ENCODE data around the gene MYL6. TPM values are rescaled to one million over a fixed set of nuclear protein-coding genes. Genes with fewer than 3 reads are reported as not detected.

MYL6 gene
- total RNA-seq, result 831 and 1,406 TPM in 2 replicates

DNA sequence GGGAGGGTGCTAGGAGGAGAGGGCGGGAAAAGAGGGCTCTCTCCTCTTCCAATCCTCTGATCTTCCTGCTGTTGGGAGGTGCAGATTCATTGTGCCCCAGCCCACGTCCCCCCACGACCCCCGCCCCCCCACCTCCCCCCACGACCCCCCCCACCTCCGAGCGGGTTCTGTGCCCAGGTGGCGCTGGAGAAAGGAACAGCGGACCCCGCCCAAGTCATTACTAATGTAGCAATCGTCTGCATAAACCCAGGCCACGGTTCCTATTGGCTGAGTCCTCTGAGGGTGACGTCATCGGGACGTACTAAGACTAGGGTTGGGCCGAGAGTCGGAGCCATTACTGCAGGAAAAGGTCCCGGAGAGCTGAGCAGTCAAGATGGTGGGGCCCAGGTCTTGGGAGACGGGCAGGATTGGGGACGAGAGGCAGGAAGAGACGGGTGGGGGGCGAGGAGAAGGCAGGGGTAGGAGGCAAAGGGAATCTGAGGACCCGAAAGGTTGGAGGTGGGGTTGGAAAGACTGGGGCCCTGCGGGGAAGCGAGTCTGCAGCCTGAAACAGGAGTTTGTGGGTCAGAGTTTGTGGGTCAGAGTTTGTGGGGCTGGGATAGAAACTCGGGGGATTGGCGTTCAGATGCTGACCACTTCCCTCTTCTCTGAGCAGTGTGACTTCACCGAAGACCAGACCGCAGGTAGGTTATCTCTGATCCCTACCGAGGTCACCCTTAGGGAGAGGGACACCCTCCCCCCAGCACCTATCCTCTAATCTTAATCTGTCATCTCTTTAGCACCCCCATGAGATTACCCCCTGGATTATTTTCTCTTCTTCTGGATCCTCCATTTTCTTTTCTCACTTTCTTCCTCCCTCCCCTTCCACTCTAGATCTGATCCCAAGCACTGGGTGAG is at the start of gene MYL6:
TSS of gene MYL6 (plus strand) at position 331 of the 897 bp plus-strand sequence. CDS start at position 374, 43 bp downstream.

DNA sequence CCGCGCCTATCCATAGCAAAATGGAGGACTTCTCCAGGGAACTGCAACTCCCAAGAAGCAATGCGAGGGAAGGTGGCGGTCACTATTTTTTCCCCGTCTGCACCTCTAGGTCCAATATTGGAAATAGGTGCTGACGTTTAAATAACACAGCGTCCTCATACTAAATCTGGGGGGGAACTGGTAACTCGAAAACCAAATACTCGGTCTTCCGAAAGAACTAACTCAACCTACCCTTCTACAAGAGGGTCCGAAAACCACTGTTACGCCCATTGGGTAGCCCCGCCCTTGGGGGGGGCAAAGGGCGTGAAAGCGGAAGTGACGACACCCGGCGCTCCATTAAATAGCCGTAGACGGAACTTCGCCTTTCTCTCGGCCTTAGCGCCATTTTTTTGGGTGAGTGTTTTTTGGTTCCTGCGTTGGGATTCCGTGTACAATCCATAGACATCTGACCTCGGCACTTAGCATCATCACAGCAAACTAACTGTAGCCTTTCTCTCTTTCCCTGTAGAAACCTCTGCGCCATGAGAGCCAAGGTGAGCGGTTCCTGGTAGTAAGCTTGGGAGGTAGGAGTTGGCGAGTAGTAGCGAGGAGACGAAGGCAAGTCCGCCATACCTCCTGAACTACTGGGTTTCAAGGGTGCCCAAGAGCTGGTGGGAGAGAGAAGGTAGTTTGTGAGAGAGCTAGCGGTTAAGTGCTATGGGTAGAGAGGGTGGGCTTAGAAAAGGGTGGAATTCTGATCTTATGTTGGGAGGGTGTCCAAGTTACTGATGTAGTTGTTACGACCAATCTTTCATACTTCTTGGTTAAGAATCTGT is 41.7 kb upstream of the MYL6 start, which contains the start of gene RPL41:
TSS of gene RPL41 (plus strand) at position 367 of the 815 bp plus-strand sequence.

DNA sequence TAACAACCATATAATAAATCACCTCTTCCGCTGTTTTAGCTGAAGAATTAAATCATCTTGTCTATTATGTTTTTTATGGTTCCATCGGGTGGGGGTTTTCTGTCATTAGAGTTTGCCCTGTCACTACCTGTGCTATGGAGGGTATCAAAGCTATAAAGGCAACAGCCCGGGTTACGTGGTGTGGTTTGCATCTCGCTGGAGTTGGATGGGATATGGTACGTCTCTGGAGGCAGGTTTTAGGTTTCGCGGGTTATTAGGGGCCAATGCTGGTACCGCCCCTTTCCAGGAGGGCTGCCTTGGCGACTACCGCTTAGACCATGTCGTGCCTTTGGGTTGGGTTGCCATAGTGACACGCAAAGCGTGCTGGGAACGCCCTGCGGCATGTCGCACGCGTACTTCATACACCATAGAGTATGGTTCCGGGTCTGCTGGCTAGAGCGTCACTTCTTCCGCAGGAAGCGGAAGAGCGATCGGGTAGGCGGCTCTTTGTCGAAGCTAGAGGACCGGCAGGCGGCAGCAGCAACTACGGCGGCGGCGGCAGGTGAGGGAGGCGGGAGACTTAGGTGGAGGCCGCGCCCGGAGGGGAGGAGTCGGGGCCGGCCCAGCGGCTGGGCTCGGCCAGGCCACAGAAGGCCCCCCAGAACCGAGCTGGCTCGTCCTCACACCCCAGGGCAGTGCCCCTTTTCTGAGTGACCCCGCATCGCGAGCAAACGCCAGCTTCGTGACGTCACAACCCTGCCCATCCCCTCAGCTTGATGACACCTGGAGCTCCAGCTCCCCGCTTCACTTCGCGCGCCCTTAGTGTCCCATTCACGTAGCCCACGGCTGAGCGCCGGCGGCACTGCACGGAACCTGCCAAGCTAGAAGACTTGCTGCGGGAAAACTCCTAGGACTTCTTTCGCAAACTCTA is 40.1 kb upstream of the MYL6 start, which contains the start of gene ZC3H10:
TSS of gene ZC3H10 (plus strand) at position 489 of the 910 bp plus-strand sequence. CDS start 2,297 bp downstream, outside the sequence.

DNA sequence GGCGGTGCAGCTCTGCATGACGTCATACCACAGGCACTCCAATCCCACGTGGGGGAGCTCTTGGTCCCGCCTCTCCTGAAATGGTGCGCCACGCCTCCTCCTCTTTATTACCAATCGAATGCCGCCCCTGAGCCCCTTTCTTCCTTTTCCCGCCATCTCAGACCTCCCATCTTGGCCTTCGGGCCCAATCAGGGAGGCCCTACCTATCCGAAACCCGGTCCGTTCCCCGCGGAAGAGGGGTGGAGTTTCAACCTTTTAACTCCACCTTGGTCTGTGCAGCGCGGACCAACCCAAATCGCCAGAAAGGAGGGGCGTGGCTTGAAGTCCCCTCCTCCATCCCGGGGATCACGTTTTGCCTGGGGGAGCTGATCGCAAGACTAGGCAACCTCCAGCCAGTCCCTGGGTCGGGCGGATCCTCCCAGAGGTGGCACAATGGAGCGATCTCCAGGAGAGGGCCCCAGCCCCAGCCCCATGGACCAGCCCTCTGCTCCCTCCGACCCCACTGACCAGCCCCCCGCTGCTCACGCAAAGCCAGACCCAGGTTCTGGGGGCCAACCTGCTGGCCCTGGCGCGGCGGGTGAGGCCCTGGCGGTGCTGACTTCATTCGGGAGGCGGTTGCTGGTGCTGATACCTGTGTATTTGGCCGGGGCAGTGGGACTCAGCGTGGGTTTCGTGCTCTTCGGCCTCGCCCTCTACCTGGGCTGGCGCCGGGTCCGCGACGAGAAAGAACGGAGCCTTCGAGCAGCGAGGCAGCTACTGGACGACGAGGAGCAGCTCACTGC is 30.1 kb upstream of the MYL6 start, which contains the start of gene ESYT1:
TSS of gene ESYT1 (plus strand) at position 380 of the 782 bp plus-strand sequence. CDS start at position 433, 53 bp downstream.

DNA sequence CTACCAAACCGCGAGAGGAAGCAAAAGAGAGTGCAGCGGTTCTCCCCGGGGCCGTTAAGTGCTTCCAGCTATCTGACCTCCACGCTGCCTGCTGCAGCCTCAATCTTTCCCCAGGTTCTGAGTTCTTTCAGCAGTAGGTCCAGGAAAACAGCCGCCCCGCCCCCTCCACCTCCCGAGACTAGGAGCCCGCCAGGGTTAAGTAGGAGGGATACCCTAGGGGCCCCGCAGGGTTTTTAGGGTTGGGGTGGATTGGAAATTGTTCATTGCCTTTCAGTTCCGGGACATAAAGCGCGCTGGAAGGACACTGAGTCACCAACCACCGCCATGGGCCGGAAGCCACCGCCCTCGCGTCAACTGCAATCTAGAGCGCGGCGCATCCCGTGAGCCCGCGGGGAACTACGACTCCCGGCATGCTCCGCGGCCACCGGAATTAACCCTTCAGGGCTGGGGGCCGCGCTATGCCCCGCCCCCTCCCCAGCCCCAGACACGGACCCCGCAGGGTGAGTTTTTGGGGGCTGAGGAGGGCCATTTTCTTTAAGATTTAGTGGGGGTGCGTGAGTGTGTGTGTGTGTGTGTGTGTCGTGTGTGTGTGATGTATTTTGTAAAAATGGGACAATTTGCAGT is 5.9 kb upstream of the MYL6 start, which contains the start of gene MYL6B:
TSS of gene MYL6B (plus strand) at position 456 of the 624 bp plus-strand sequence. CDS start 1,332 bp downstream, outside the sequence.

DNA sequence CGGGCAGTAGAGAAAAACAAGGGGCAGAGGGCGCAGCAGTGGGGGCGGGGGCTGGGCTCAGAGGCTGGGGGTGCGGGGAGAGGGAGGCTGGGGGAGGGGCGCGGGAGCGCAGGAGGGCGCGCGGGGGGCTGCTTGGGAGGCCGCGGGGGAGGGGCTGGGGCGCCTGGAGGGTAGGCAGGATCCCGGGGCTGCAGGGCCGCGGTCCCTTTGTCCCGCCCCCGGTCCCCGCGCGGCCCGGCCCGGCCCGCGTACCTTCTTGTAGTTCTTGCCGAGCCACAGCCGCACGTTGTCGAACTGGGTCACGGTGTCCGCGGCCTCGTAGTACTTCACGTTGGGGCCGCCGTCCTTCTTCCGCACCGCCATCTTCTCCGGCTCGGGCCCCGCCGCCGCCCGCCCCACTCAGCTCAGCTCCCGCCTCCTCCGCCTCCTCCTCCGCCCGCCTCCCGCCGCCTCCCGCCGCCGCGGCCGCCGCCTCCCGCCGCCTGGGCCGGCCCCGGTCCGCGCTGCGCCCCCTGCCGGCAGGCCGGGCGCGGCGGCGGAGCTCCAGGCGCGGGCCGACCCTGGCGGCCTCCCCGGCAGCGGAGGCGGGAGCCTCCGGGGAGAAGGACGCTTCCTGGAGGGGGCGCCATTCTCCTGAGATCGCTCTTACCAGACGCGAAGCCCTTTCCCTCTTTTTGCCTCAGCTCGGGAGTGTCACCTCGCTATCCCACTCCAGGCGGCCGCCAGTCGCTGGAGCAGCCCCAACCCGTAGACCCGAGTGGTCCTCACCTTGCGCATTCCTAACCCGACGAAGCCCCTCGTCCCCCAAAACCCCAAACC is 31.1 kb downstream of the MYL6 start, which contains the start of gene SMARCC2:
TSS of gene SMARCC2 (minus strand) at position 385 of the 819 bp plus-strand sequence. CDS start at position 363, 22 bp downstream.

Other genes starting within 250 kb of the MYL6 start
- gene PYM1, start 230.5 kb upstream of the MYL6 start, total RNA-seq, result 25.2 and 29.8 TPM in 2 replicates
- 51.0 and 60.5 TPM in 2 replicates for gene DGKA, start 227.2 kb upstream of the MYL6 start, total RNA-seq
- 1.1 and 2.9 TPM in 2 replicates for gene PMEL, start 192.3 kb upstream of the MYL6 start, total RNA-seq
- 14.1 and 17.7 TPM in 2 replicates for gene CDK2, start 191.5 kb upstream of the MYL6 start, total RNA-seq
- gene RAB5B, start 184.3 kb upstream of the MYL6 start, total RNA-seq, result 92.8 and 93.1 TPM in 2 replicates
- 13.1 and 13.3 TPM in 2 replicates for gene SUOX, start 161.1 kb upstream of the MYL6 start, total RNA-seq
- gene IKZF4, start 137.3 kb upstream of the MYL6 start, total RNA-seq, result 2.4 and 2.8 TPM in 2 replicates
- gene RPS26, start 116.4 kb upstream of the MYL6 start, total RNA-seq, result 192 and 318 TPM in 2 replicates
- 0.73 and 2.3 TPM in 2 replicates for gene ERBB3, start 78.2 kb upstream of the MYL6 start, total RNA-seq
- 83.1 and 84.2 TPM in 2 replicates for gene PA2G4, start 53.8 kb upstream of the MYL6 start, total RNA-seq
- 811 and 982 TPM in 2 replicates for gene RPL41, start 41.7 kb upstream of the MYL6 start, total RNA-seq
- 7.7 and 9.9 TPM in 2 replicates for gene ZC3H10, start 40.1 kb upstream of the MYL6 start, total RNA-seq
- gene ESYT1, start 30.1 kb upstream of the MYL6 start, total RNA-seq, result 251 and 267 TPM in 2 replicates
- 53.9 and 65.1 TPM in 2 replicates for gene MYL6B, start 5.8 kb upstream of the MYL6 start, total RNA-seq
- 75.8 and 76.9 TPM in 2 replicates for gene SMARCC2, start 31.1 kb downstream of the MYL6 start, total RNA-seq
- gene RNF41, start 63.6 kb downstream of the MYL6 start, total RNA-seq, result 145 and 163 TPM in 2 replicates
- gene NABP2, start 66.0 kb downstream of the MYL6 start, total RNA-seq, result 21.6 and 24.0 TPM in 2 replicates
- gene SLC39A5, start 71.7 kb downstream of the MYL6 start, total RNA-seq, result not detected in 2 replicates
- 19.1 and 22.3 TPM in 2 replicates for gene ANKRD52, start 100.0 kb downstream of the MYL6 start, total RNA-seq
- gene COQ10A, start 108.6 kb downstream of the MYL6 start, total RNA-seq, result 12.4 and 15.6 TPM in 2 replicates
- 91.3 and 105 TPM in 2 replicates for gene CS, start 142.0 kb downstream of the MYL6 start, total RNA-seq
- 57.2 and 59.7 TPM in 2 replicates for gene CNPY2, start 157.6 kb downstream of the MYL6 start, total RNA-seq
- gene PAN2, start 175.6 kb downstream of the MYL6 start, total RNA-seq, result 19.2 and 34.2 TPM in 2 replicates
- gene IL23A, start 180.5 kb downstream of the MYL6 start, total RNA-seq, result not detected in 2 replicates
- gene STAT2, start 201.7 kb downstream of the MYL6 start, total RNA-seq, result 671 and 690 TPM in 2 replicates
- not detected in 2 replicates for gene APOF, start 204.5 kb downstream of the MYL6 start, total RNA-seq

Measured in hair follicle dermal papilla cell (primary cell).